Fibroblast of mammary gland (primary cell): ENCODE results near the gene CD24.
"Not testable (repeated sequence)": the region's sequence is repeated elsewhere in the genome, so short reads cannot be mapped to it uniquely, and the experiment has no call there.

Experiments used
- DNase-seq: peaks from one replicate; pipeline ENCODE4 v3.0.0-alpha.2; 2010; ENCODE audit warnings: low read depth
- H3K4me3 ChIP-seq: 2 replicates; pipeline ENCODE4 v1.5.1; 2011; ENCODE audit warnings: low read depth, mild to moderate bottlenecking, low read length, moderate library complexity; ENCODE audit not compliant: control insufficient read depth
- TF ChIP-seq, protein P1 (sequence below): conservative IDR thresholded peaks from 2 replicates; pipeline ENCODE4 v1.5.1; 2011; ENCODE audit warnings: low read depth, low read length, inconsistent platforms; ENCODE audit not compliant: control insufficient read depth, insufficient read depth

The CD24 gene

DNA sequence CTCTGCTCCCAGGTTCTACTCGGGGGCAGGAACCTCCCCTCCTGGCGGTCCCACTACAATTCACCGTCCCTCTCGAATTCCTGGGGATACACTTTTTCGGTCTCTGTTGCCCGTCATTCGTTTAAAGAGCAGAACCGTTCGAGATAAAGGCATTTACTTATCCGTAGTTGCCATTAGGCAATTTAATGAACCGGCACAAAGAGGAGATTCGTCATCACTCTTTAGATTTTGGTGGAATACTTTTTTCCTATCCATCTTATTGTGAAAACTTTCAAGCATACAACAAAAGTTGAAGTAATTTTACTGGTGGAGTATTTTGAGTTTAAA is 1.2 kb upstream of the CD24 start:
- no peak overlapping the region for H3K4me3 ChIP-seq
- peak; percentile 5 for DNase-seq
- TF ChIP-seq, protein P1, sequence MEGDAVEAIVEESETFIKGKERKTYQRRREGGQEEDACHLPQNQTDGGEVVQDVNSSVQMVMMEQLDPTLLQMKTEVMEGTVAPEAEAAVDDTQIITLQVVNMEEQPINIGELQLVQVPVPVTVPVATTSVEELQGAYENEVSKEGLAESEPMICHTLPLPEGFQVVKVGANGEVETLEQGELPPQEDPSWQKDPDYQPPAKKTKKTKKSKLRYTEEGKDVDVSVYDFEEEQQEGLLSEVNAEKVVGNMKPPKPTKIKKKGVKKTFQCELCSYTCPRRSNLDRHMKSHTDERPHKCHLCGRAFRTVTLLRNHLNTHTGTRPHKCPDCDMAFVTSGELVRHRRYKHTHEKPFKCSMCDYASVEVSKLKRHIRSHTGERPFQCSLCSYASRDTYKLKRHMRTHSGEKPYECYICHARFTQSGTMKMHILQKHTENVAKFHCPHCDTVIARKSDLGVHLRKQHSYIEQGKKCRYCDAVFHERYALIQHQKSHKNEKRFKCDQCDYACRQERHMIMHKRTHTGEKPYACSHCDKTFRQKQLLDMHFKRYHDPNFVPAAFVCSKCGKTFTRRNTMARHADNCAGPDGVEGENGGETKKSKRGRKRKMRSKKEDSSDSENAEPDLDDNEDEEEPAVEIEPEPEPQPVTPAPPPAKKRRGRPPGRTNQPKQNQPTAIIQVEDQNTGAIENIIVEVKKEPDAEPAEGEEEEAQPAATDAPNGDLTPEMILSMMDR: no peak

DNA sequence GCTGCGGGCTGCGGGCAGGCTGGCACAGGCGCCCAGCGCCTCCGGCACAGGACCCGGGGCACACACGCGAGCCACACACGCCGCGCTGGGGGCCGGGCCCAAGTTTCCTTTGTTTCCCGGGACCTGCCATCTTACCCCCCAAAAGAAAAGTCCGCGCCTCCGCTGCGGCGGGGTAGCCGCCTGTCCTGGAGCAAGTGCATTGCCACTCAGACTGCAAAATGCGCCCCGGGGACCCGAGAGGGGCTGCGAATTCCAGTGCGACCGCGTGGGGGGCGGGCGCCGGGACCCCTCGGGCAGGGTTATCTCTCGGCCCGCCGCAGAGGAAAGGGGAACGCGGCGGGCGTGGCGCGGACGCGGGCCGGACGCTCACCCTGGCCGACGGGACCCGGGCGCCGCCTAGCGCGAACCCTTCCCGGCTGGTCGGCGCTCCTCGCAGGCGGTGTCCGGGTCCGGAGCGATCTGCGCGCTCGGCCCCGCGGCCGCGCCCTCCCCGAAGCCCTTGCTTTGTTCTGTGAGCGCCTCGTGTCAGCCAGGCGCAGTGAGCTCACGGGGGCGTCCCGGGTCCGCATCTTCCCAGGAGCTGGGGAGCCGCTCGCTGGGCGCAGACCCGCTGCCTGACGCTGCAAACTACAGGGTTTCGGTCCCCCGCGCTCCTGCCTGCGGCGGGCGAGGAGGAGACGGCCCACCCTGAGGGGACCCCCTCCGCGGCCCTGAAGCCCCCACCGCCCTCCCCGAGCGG is 639 bp upstream of the CD24 start:
- TF ChIP-seq, protein P1: no peak
- H3K4me3 ChIP-seq: peak overlapping the region; percentile 28
- DNase-seq: peak; percentile 4

DNA sequence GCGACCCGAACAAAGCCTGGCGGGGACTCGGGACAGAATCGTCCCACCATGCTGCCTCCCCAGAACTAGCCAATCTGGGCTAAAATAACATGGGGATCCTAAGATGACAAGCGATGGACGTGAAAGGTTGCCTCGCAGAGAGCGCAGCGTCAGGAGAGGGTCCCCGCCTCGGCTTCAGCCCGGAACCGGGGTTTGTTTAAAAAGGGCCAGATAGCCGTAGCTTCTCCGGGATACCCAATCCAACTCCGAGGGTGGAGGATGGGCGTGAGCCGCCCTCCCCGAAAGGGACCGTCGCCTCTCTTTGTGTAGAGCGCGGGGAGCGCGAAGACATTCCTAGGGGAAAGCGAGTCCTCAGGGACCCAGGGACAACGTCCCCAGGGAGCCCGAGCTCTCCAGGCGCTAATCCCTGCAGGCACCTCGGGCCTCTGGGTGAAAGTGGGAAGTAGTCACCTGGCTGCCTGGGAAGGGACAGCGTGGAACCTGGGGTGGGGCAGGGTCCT is 643 bp downstream of the CD24 start:
- no peak overlapping the region for H3K4me3 ChIP-seq
- no peak for DNase-seq
- TF ChIP-seq, protein P1: no peak

DNA sequence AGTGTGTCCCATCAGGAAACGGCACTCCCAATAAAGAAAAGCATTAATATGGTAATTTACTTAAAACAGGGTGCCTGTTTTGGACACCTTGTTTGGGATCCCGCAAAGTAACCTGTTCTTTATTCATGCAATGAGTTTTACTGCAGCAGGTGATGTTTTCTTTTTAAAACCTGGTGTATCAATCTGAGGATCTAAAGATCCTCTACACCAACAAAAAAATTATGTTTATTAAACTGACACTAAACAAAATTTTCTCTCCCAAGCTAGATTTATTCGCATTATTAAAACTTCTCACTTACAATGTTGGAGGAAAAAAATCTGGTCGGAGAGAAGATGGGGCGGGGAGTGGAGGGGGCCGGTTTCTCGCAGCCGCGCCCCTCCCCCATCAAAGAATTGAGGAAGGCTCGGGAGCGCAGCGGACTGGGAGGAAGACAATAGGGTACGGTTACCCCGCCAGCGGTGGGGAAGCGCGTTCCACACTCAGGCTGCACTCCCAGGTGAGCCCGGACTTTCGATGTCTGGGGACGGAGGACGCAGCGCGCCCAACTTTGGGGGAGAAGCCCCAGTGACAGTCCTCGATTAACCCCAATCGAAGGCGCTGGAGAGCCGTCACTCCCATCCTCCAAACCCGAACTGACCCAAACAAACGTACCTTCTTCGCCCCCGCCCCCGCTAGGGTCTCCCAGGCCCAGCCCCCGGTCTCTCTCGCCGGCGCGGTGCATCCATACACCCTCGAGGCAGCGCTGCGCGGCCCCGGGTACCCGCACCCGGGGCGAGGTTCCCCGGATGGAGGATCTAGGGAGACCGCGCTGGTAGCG is 1.3 kb downstream of the CD24 start:
- H3K4me3 ChIP-seq: no peak overlapping the region
- TF ChIP-seq, protein P1: no peak
- DNase-seq: no peak

DNA sequence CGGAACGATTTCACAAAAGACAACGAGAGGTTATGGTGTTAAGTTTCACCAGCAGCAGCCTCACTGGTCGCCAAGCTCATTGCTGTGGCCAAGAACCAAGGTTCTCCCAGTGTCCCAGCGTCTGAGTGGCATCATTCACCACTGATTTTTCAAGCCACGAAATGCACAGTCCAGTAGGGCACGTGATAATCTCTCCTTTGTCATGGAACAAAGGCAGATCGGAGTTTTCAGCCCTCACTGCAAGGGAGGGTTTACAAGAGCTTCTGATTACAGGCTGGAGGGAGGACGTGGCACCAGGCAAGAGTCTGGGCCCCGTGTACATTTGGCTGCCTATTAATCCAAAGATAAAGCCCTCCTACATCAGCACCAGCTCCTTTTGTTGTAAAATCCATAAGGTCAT is 2.0 kb downstream of the CD24 start:
- TF ChIP-seq, protein P1: no peak
- H3K4me3 ChIP-seq: no peak overlapping the region
- DNase-seq: no peak

DNA sequence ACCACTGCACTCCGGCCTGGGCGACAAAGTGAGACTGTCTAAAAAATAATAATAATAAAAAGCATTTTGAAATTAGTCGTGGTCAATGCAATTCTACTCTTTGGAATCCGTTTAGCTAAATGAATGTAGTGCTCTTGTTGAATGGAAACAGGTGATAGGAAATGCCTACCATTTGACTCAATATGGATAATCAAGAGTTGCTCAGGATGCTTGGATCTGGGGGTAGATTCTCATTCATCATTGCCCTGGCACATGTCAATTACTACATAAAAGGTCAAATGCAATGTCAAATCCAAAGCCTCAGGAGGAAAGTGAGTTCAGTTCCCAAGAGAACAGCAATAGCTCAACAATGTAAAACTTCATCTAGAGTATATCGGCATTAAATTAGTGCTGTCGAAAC is 3.8 kb downstream of the CD24 start:
- not testable (repeated sequence) for DNase-seq, H3K4me3 ChIP-seq

DNA sequence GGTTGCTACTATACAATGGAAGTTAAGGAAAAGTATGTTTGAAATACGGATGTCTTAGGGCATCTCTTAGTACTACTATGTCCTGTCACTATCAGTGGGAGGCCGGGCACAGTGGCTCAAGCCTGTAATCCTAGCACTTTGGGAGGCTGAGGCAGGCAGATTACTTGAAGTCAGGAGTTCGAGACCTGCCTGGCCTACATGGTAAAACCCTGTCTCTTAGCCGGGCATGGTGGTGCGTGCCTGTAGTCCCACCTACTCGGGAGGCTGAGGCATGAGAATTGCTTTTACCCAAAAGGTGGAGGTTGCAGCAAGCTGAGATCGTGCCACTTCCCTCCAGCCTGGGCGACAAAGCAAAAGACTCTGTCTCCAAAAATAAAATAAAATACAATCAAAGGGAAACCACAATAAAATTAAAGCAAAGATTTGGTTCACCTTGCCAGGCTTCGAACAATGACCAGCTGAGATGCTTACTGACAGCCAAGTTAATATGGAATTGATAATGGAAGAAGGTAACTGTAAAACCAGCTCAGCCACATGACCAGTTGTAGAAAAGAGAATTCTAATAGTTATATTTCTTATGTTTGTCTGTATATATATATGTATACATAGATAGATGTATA is 6.5 kb downstream of the CD24 start:
- DNase-seq: no peak
- TF ChIP-seq, protein P1: no peak
- no peak overlapping the region for H3K4me3 ChIP-seq
